ENCODE measurements around the gene RABGGTA.

Gene RABGGTA

DNA sequence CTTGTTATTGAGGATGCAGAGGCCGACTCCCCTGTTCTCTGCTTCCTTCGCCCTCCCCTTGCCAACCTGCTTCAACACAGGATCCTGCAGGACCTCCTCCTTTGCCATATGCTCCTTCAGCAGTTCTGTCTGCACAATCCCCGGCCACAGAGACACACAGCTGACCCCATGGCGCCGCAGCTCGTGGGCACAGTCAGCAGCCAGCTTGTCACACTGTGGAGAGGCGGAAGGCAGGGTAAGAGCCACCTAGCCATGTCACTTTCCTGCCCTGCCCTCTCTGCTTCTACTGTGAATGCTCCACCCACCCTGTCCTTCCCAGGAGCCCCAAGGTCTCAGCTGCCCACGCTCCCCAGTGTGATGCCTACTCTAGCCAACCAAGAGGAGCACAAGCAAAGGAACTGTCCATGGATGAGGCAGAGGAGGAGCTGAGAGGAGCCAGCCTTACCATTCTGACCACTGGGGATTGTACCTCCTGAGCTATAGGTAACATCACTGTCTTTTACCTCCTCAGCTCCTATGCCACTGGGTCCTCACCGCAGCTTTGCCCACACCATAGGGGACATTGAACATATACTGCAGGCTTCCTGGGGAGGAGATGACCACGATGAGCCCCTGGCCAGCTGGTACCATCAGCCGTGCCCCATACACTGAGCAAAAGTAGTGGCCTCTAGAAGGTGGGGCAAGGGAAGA is 20.9 kb upstream of the RABGGTA start:
- Mint-ChIP-seq H3K27me3 (ENCODE audit: low read depth) (peaks cover 2% of the 10 kb centered on the region), H3K27ac (no peak overlapping the region), H3K4me3 (no peak overlapping the region), H3K9me3 (no peaks in the 10 kb centered on the region), H3K36me3 (ENCODE audit: low read depth) (peaks cover 44% of the 10 kb centered on the region), H3K4me1 (ENCODE audit: low read depth) (peaks cover 20% of the 10 kb centered on the region)
- DNase-seq (ENCODE audit: low spot score): no peak

DNA sequence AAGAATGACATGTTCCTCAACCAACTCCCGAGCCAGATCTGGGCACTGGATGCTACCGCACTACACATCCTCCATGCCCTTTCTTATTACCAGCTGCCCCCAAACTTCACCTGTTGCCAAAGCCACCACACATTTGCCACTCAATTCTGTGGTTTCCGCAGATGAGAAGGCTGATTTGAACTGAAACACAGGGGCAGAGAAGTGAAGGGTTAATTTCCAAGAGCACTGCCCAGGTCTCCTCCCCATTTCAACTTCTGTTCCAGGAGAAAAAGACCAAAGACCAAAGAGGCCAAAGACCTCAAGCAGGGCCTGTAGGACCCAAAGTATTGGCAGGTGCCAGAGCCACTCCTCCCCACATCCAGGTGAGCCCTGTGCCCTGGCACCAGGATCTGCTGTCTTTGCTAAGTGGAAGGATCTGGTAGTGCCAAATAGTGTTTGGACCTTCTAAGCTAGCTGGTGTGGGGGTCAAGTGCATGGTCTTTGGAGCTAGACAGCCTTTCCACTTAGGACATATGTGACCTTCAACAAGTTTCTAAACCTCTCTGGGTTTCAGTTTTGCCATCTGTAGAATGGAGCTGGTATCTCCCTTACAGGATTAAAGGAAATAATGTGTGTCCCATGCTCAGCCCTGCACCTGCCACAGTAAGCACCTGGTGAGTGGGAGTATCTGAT is 20.2 kb upstream of the RABGGTA start:
- no peak for DNase-seq (ENCODE audit: low spot score)
- Mint-ChIP-seq H3K4me3 (no peak overlapping the region), H3K27ac (no peak overlapping the region), H3K9me3 (no peaks in the 10 kb centered on the region), H3K36me3 (ENCODE audit: low read depth) (peaks cover 40% of the 10 kb centered on the region), H3K4me1 (ENCODE audit: low read depth) (peaks cover 13% of the 10 kb centered on the region), H3K27me3 (ENCODE audit: low read depth) (peaks cover 2% of the 10 kb centered on the region)

GRCh38 chr14:24290746-24291145 is 19.3 kb upstream of the RABGGTA start:
- peaks cover 2% of the 10 kb centered on the region for H3K27me3 Mint-ChIP-seq (ENCODE audit: low read depth)
- peaks cover 32% of the 10 kb centered on the region for H3K36me3 Mint-ChIP-seq (ENCODE audit: low read depth)
- no peak overlapping the region for H3K27ac Mint-ChIP-seq
- H3K4me1 Mint-ChIP-seq (ENCODE audit: low read depth): peaks cover 7% of the 10 kb centered on the region
- no peak overlapping the region for H3K4me3 Mint-ChIP-seq
- no peaks in the 10 kb centered on the region for H3K9me3 Mint-ChIP-seq
- no peak for DNase-seq (ENCODE audit: low spot score)

DNA sequence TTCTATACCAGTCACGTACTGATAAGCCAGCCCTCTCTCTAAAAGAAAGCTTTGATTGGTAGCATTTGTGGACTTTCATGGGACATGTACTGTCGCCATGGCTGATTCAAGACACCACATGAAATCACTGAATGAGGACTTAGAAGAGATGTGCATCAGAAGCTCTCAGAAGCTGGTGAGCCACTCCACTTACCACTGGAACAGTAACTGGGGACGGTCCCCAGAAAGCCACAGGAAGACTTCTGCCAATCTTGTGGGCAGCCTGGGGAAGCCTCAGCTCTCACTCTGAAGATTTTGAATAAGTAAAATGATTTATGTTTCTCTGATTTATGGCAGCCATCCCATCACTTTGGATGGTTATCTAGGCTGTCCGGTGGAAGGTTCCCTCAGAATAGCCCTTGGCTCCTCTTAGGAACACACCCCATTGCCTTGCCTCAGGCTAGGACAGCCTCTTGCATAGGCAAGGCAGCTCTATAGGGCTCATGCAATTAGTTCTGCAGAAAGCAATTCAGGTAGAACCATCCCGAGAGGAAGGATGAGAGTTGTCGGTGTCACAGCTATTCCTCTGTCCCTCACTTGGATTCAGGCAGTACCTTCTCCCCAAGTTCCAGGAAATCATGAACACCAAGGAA is 18.4 kb upstream of the RABGGTA start:
- H3K36me3 Mint-ChIP-seq (ENCODE audit: low read depth): peaks cover 26% of the 10 kb centered on the region
- no peak overlapping the region for H3K27ac Mint-ChIP-seq
- peak; percentile 72 for DNase-seq (ENCODE audit: low spot score)
- H3K4me3 Mint-ChIP-seq: no peak overlapping the region
- H3K4me1 Mint-ChIP-seq (ENCODE audit: low read depth): peaks cover 7% of the 10 kb centered on the region
- peaks cover 2% of the 10 kb centered on the region for H3K27me3 Mint-ChIP-seq (ENCODE audit: low read depth)
- no peaks in the 10 kb centered on the region for H3K9me3 Mint-ChIP-seq

DNA sequence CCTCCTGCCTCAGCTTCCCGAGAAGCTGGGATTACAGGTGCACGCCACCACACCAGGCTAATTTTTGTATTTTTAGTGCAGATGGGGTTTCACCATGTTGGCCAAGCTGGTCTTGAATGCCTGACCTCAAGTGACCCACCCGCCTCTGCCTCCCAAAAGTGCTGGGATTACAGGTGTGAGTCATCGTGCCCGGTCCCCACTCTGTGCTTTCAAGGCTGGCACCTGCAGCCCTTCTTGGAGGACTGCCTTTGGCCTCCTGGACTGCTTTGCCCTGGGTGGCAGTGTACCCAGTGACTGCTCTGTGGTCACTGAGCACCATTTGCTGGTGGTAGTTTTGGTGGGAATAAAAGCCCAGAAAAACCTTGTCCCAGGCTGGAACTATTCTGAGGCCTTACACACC is 15.6 kb upstream of the RABGGTA start:
- no peak for DNase-seq (ENCODE audit: low spot score)
- peaks cover 4% of the 10 kb centered on the region for H3K27me3 Mint-ChIP-seq (ENCODE audit: low read depth)
- no peak overlapping the region for H3K4me3 Mint-ChIP-seq
- peaks cover 19% of the 10 kb centered on the region for H3K36me3 Mint-ChIP-seq (ENCODE audit: low read depth)
- no peaks in the 10 kb centered on the region for H3K9me3 Mint-ChIP-seq
- H3K4me1 Mint-ChIP-seq (ENCODE audit: low read depth): peaks cover 7% of the 10 kb centered on the region
- no peak overlapping the region for H3K27ac Mint-ChIP-seq

DNA sequence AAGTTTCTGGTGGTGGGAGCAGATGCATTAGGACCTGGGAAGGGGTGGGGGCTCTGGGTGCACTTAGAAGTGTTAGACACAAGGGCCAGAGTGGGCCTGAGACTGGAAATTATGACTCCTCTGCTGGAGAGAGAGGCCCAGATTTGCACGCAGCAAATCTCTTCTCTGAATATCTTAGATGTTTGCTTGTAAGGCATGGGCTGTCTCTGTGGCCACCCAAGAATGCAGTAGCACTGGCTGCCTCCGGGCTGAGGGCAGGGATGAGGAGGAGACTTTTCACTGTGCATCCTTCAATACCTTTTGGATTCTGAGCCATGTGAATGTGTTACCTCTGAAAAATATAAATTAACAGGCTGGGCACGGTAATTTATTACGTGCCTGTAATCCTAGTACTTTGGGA is 14.0 kb upstream of the RABGGTA start:
- no peaks in the 10 kb centered on the region for H3K9me3 Mint-ChIP-seq
- no peak for DNase-seq (ENCODE audit: low spot score)
- peaks cover 4% of the 10 kb centered on the region for H3K27me3 Mint-ChIP-seq (ENCODE audit: low read depth)
- peaks cover 8% of the 10 kb centered on the region for H3K36me3 Mint-ChIP-seq (ENCODE audit: low read depth)
- H3K4me1 Mint-ChIP-seq (ENCODE audit: low read depth): peaks cover 9% of the 10 kb centered on the region
- H3K27ac Mint-ChIP-seq: no peak overlapping the region
- H3K4me3 Mint-ChIP-seq: no peak overlapping the region

DNA sequence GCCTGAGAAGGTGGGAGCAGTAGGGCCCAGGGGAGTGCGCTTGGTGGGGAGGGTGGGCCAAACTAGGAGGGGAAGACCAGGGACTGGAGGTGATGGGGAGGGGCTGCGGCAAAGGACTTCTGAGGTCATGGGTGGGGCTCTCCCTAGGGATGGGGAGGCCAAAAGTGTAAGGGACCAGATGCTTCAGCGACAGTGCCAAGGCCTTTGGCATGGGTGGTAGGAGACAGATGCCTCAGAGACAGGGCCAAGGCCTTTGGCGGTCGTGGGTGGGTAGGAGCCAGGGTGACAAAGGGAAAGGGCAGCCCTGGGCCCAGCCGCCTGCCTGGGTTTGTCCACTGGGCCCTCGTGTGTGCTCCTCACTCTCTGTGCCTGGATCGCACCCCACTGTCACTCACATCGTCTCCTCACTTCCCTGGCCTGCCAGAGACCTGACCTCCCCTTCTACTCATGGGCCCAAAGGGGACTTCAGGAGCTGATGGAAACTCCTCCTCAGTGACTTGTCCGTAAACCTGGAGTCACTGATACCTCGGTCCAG is 13.2 kb upstream of the RABGGTA start:
- DNase-seq (ENCODE audit: low spot score): no peak
- Mint-ChIP-seq H3K4me1 (ENCODE audit: low read depth) (peaks cover 4% of the 10 kb centered on the region), H3K27me3 (ENCODE audit: low read depth) (peaks cover 4% of the 10 kb centered on the region), H3K9me3 (no peaks in the 10 kb centered on the region), H3K36me3 (ENCODE audit: low read depth) (peaks cover 1% of the 10 kb centered on the region), H3K4me3 (no peak overlapping the region), H3K27ac (no peak overlapping the region)

GRCh38 chr14:24283796-24284460 is 12.5 kb upstream of the RABGGTA start:
- peaks cover 9% of the 10 kb centered on the region for H3K4me1 Mint-ChIP-seq (ENCODE audit: low read depth)
- no peak for DNase-seq (ENCODE audit: low spot score)
- H3K27ac Mint-ChIP-seq: no peak overlapping the region
- H3K27me3 Mint-ChIP-seq (ENCODE audit: low read depth): peaks cover 4% of the 10 kb centered on the region
- no peaks in the 10 kb centered on the region for H3K9me3 Mint-ChIP-seq
- H3K36me3 Mint-ChIP-seq (ENCODE audit: low read depth): peaks cover 1% of the 10 kb centered on the region
- H3K4me3 Mint-ChIP-seq: no peak overlapping the region

DNA sequence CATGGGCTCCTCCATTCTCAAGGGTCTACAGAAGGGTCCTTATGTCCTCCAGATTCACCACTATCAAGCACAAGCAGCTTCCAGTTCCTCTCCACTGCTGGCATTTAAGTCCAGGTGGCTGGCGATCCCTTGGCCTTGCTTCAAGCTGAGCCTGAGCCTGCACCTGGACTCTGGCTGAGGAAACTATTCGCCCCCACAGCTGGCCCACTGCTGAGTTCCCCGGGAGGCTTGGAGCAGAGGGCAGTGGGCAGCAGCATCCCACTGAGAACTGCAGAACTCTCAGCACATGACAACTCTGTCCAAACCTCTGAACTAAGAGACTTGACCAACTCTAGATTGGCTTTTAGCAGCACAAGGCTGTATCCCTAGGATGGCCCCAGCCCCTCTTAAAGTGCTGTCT is 11.3 kb upstream of the RABGGTA start:
- H3K27me3 Mint-ChIP-seq (ENCODE audit: low read depth): peaks cover 2% of the 10 kb centered on the region
- H3K4me1 Mint-ChIP-seq (ENCODE audit: low read depth): peaks cover 17% of the 10 kb centered on the region
- H3K4me3 Mint-ChIP-seq: no peak overlapping the region
- H3K27ac Mint-ChIP-seq: no peak overlapping the region
- H3K36me3 Mint-ChIP-seq (ENCODE audit: low read depth): peaks cover 3% of the 10 kb centered on the region
- DNase-seq (ENCODE audit: low spot score): no peak
- H3K9me3 Mint-ChIP-seq: no peaks in the 10 kb centered on the region

DNA sequence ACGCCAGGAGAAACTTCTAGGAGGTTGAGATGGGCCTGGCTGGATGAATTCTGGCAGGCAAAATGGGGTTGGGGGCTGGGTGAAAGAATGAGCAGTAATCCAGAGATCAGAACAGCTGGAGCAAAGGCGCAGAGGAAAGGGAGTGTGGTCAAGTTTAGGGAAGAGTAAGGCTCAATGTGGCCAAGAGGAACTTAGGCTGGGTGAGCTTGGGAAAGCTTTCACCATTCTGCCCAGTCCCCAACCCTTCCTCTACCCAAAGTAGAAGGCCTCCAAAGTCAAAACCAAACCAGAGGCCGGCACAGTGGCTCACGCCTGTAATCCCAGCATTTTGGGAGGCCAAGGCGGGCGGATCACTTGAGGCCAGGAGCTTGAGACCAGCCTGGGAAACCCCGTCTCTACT is 10.2 kb upstream of the RABGGTA start:
- H3K27ac Mint-ChIP-seq: no peak overlapping the region

GRCh38 chr14:24280797-24281460 is 9.5 kb upstream of the RABGGTA start:
- no peak overlapping the region for H3K4me3 Mint-ChIP-seq
- no peaks in the 10 kb centered on the region for H3K9me3 Mint-ChIP-seq
- peaks cover 3% of the 10 kb centered on the region for H3K36me3 Mint-ChIP-seq (ENCODE audit: low read depth)
- H3K27me3 Mint-ChIP-seq (ENCODE audit: low read depth): peaks cover 2% of the 10 kb centered on the region
- H3K4me1 Mint-ChIP-seq (ENCODE audit: low read depth): peaks cover 20% of the 10 kb centered on the region
- DNase-seq (ENCODE audit: low spot score): no peak
- H3K27ac Mint-ChIP-seq: no peak overlapping the region

More for the DNA sequence above, 10.2 kb upstream of the RABGGTA start:
- Mint-ChIP-seq H3K4me3 (no peak overlapping the region), H3K36me3 (ENCODE audit: low read depth) (peaks cover 3% of the 10 kb centered on the region), H3K27me3 (ENCODE audit: low read depth) (peaks cover 2% of the 10 kb centered on the region), H3K4me1 (ENCODE audit: low read depth) (peaks cover 20% of the 10 kb centered on the region), H3K9me3 (no peaks in the 10 kb centered on the region)
- DNase-seq (ENCODE audit: low spot score): no peak

- Mint-ChIP-seq H3K27ac (no peak overlapping the region), H3K4me1 (ENCODE audit: low read depth) (peaks cover 23% of the 10 kb centered on the region), H3K9me3 (no peaks in the 10 kb centered on the region), H3K36me3 (ENCODE audit: low read depth) (peaks cover 3% of the 10 kb centered on the region), H3K4me3 (no peak overlapping the region), H3K27me3 (ENCODE audit: low read depth) (peaks cover 2% of the 10 kb centered on the region)
- peak; percentile 31 for DNase-seq (ENCODE audit: low spot score)
Observed at GRCh38 chr14:24279301-24280186, 8.1 kb upstream of the RABGGTA start.

DNA sequence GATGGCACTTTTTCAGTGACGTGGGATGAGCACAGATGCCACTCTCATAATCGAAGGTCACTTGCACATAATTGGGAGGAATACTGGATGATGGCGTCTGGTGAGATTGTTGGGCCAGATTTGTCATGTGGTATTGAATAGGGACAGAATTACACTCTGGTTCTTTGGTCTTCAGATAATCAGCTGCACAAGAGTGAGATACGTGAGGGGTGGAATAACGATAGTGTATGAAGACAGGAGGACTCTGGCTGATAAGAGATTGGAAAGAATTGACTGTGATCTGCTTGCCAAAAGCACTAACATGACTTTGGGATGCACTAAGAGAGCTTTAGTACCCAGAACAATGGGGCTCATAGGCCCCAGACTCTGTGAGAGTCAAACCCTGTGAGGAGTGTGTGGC is 7.0 kb upstream of the RABGGTA start:
- H3K4me1 Mint-ChIP-seq (ENCODE audit: low read depth): peaks cover 32% of the 10 kb centered on the region
- H3K9me3 Mint-ChIP-seq: no peaks in the 10 kb centered on the region
- DNase-seq (ENCODE audit: low spot score): no peak
- no peaks in the 10 kb centered on the region for H3K27me3 Mint-ChIP-seq (ENCODE audit: low read depth)
- peaks cover 3% of the 10 kb centered on the region for H3K36me3 Mint-ChIP-seq (ENCODE audit: low read depth)
- H3K27ac Mint-ChIP-seq: no peak overlapping the region
- no peak overlapping the region for H3K4me3 Mint-ChIP-seq

Measured in T-helper 2 cell treated with Interferon-gamma antibody and Interleukin-4, amounts not matched to agents 5 μg/mL and 100 μg/mL, for 36 hours (primary cell).